HepG2 (cell line): Measurements from ENCODE around the gene TRIM31. TPM values are rescaled to one million over a fixed set of nuclear protein-coding genes. Genes with fewer than 3 reads are reported as not detected.

ENCODE experiments used
- ESRRA ChIP-seq: sonication (generic); formaldehyde crosslinking; IDR thresholded peaks from 2 replicates; pipeline ENCODE4 v1.5.1; 2020; ENCODE audit warnings: mild to moderate bottlenecking, low read depth, missing genetic modification reagents
- HDAC6 ChIP-seq: fragments of 200-600 bp; sonication (generic); IDR thresholded peaks from 2 replicates; pipeline ENCODE4 v1.7.0; 2017; ENCODE audit warnings: mild to moderate bottlenecking, antibody characterized with exemption, low read length, low read depth
- NFATC3 ChIP-seq: sonication (generic); formaldehyde crosslinking; IDR thresholded peaks from 2 replicates; pipeline ENCODE4 v1.5.1; 2020; ENCODE audit warnings: mild to moderate bottlenecking, missing genetic modification reagents
- PHF20 ChIP-seq: sonication (generic); formaldehyde crosslinking; IDR thresholded peaks from 2 replicates; pipeline ENCODE4 v1.5.0; 2020; ENCODE audit warnings: mild to moderate bottlenecking, missing genetic modification reagents
- SMAD9 ChIP-seq: sonication (generic); formaldehyde crosslinking; IDR thresholded peaks from 2 replicates; pipeline ENCODE4 v1.5.1; 2020; ENCODE audit warnings: mild to moderate bottlenecking, missing genetic modification reagents
- TBX2 ChIP-seq: sonication (generic); formaldehyde crosslinking; IDR thresholded peaks from 2 replicates; pipeline ENCODE4 v1.5.0; 2020; ENCODE audit warnings: missing genetic modification reagents, mild to moderate bottlenecking, borderline replicate concordance
- ZC3H13 ChIP-seq: sonication (generic); formaldehyde crosslinking; IDR thresholded peaks from 2 replicates; pipeline ENCODE4 v1.8.1; 2023; ENCODE audit warnings: mild to moderate bottlenecking, missing genetic modification reagents, moderate library complexity
- ZNF20 ChIP-seq: sonication (generic); formaldehyde crosslinking; IDR thresholded peaks from 2 replicates; pipeline ENCODE4 v1.4.0; 2020; ENCODE audit warnings: mild to moderate bottlenecking, moderate library complexity, missing genetic modification reagents
- ZNF24 ChIP-seq: fragments of 450-650 bp; IDR thresholded peaks from 2 replicates; pipeline ENCODE4 v1.6.1; 2017; ENCODE audit warnings: antibody characterized with exemption, mild to moderate bottlenecking
- ZNF451 ChIP-seq: sonication (generic); formaldehyde crosslinking; IDR thresholded peaks from 2 replicates; pipeline ENCODE4 v1.5.0; 2020; ENCODE audit warnings: mild to moderate bottlenecking, missing genetic modification reagents
- polyA plus RNA-seq, 8 experiments: library from polyadenylated mRNA; depleted of rRNA in 3 of 8; stranded (reverse) in 7 of 8; unstranded in 1 of 8; fragments of >200 nt; fragmentation: Illumina TruSeq in 4 of 8; extraction: Trizol in 4 of 8; gene quantifications; 2 replicates each; pipeline versions ENCODE4 v1.2.1 to v1.2.3, GENCODE V29; 2011 to 2016; ENCODE audit warnings: low read depth in 4 of 8, missing spikeins in 1 of 8, mixed read lengths in 1 of 8; ENCODE audit not compliant: insufficient read depth in 1 of 8
- total RNA-seq, 5 experiments: library from RNA; depleted of rRNA; stranded (reverse); fragments of >200 nt; fragmentation: Illumina TruSeq; extraction: Trizol; gene quantifications; 2 replicates each; pipeline ENCODE4 v1.2.3, GENCODE V29; 2016; ENCODE audit warnings: low read depth in 1 of 5
- TF ChIP-seq, protein P1 (sequence below): sonication (generic); formaldehyde crosslinking; conservative IDR thresholded peaks from 2 replicates; pipeline ENCODE4 v1.4.0; 2020; ENCODE audit warnings: mild to moderate bottlenecking, missing genetic modification reagents, moderate library complexity
- TF ChIP-seq, protein P2 (sequence below): sonication (generic); formaldehyde crosslinking; IDR thresholded peaks from 2 replicates; pipeline ENCODE4 v1.8.1; 2023; ENCODE audit warnings: mild to moderate bottlenecking, moderate library complexity, missing genetic modification reagents
- TF ChIP-seq, protein P3 (sequence below): sonication (generic); formaldehyde crosslinking; IDR thresholded peaks from 2 replicates; pipeline ENCODE4 v1.4.0; 2020; ENCODE audit warnings: mild to moderate bottlenecking, missing genetic modification reagents
- TF ChIP-seq, protein P4 (sequence below): sonication (generic); formaldehyde crosslinking; IDR thresholded peaks from 2 replicates; pipeline ENCODE4 v1.5.0; 2020; ENCODE audit warnings: mild to moderate bottlenecking, missing genetic modification reagents
- TF ChIP-seq, protein P5 (sequence below): fragments of 450-650 bp; IDR thresholded peaks from 2 replicates; pipeline ENCODE4 v1.6.1; 2016
- TF ChIP-seq, protein P6 (sequence below): sonication (generic); formaldehyde crosslinking; IDR thresholded peaks from 2 replicates; pipeline ENCODE4 v1.4.0; 2020; ENCODE audit warnings: mild to moderate bottlenecking, missing genetic modification reagents
- TF ChIP-seq, protein P7 (sequence below): sonication (generic); formaldehyde crosslinking; IDR thresholded peaks from 2 replicates; pipeline ENCODE4 v1.4.0; 2020; ENCODE audit warnings: low read depth, mild to moderate bottlenecking, missing genetic modification reagents

TRIM31 gene
- total and polyA plus RNA-seq, 2 of the 13 experiments (the other 11 are each of a cell fraction or from before 2014, with no cell fraction given): 0.13 to 0.51 TPM

DNA sequence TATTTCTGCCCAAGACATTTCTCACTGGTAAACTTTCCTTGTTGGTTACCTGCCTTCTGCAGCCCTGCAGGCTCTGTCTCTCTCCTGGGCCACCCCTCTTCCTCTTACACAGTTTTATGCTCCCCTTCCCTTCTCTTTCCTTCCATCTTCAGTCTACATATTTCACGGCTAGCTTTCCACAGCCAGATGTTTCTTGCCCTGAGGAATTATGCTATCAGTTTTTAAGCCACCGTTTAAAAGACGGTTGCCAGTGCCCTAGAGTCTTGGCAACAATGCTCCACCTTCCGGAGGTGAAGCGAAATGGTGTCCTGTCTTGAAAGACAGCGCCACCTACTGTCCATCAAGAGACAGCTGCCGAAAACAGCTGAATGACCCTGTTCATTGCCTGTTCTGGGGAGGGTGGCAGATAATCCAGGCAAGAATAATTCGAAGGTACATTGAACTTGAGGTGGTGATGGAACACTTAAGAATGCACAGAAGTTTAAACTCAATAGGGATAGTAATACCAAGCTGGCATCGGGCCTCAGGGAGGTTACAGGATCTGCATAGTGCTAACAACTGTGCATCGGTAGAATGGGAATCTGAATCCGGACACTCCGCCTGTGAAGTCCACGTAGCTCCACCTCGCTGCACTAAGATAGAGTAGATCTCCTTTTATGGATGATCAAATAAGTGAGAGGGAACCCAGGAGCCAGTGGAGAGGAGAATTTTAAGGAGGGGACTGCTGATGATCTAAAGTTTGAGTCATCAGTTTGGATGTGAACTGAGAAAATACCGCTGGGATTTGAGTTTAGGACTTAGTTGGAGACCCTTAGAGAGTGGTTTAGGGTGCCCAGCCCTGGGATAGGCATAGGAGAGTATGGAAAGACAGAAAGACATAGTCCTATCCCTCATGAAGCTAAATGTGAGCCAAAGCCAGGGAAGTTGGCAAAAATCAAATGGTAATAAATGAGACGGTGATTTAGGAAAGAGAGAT, 18.3 kb upstream of the TRIM31 start (continued):
- TF ChIP-seq, protein P1, sequence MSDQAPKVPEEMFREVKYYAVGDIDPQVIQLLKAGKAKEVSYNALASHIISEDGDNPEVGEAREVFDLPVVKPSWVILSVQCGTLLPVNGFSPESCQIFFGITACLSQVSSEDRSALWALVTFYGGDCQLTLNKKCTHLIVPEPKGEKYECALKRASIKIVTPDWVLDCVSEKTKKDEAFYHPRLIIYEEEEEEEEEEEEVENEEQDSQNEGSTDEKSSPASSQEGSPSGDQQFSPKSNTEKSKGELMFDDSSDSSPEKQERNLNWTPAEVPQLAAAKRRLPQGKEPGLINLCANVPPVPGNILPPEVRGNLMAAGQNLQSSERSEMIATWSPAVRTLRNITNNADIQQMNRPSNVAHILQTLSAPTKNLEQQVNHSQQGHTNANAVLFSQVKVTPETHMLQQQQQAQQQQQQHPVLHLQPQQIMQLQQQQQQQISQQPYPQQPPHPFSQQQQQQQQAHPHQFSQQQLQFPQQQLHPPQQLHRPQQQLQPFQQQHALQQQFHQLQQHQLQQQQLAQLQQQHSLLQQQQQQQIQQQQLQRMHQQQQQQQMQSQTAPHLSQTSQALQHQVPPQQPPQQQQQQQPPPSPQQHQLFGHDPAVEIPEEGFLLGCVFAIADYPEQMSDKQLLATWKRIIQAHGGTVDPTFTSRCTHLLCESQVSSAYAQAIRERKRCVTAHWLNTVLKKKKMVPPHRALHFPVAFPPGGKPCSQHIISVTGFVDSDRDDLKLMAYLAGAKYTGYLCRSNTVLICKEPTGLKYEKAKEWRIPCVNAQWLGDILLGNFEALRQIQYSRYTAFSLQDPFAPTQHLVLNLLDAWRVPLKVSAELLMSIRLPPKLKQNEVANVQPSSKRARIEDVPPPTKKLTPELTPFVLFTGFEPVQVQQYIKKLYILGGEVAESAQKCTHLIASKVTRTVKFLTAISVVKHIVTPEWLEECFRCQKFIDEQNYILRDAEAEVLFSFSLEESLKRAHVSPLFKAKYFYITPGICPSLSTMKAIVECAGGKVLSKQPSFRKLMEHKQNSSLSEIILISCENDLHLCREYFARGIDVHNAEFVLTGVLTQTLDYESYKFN: no peak
- TF ChIP-seq, protein P2, sequence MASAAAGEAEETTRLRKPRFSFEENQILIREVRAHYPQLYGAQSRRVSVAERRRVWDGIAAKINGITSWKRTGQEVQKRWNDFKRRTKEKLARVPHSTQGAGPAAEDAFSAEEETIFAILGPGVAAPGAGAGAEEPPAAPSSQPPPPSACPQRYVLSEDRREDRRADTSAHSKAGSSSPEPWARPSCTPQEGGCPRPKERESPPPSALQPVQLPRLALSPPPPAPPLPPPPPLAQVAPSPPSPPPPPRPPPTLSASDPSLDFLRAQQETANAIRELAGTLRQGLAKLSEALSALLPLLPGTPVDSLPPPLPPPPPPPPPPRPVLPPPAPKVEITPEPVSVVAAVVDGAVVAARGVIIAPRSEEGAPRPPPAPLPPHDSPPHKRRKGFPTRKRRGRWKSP (CRISPR knock-in tag): no peak
- TF ChIP-seq ZNF24: 0 out of 2 replicates have a peak, but pooled peaks have one; percentile 27
- TF ChIP-seq PHF20: no peak
- TF ChIP-seq HDAC6: no peak
- no peak for TF ChIP-seq ZNF20 (CRISPR knock-in tag)
- TF ChIP-seq, protein P3, sequence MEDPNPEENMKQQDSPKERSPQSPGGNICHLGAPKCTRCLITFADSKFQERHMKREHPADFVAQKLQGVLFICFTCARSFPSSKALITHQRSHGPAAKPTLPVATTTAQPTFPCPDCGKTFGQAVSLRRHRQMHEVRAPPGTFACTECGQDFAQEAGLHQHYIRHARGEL (CRISPR knock-in tag): no peak
- no peak for TF ChIP-seq ZC3H13 (CRISPR knock-in tag)
- TF ChIP-seq, protein P4, sequence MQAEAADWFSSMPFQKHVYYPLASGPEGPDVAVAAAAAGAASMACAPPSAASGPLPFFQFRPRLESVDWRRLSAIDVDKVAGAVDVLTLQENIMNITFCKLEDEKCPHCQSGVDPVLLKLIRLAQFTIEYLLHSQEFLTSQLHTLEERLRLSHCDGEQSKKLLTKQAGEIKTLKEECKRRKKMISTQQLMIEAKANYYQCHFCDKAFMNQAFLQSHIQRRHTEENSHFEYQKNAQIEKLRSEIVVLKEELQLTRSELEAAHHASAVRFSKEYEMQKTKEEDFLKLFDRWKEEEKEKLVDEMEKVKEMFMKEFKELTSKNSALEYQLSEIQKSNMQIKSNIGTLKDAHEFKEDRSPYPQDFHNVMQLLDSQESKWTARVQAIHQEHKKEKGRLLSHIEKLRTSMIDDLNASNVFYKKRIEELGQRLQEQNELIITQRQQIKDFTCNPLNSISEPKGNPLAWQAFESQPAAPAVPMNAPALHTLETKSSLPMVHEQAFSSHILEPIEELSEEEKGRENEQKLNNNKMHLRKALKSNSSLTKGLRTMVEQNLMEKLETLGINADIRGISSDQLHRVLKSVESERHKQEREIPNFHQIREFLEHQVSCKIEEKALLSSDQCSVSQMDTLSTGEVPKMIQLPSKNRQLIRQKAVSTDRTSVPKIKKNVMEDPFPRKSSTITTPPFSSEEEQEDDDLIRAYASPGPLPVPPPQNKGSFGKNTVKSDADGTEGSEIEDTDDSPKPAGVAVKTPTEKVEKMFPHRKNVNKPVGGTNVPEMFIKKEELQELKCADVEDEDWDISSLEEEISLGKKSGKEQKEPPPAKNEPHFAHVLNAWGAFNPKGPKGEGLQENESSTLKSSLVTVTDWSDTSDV (CRISPR knock-in tag): no peak
- no peak for TF ChIP-seq ZNF451 (CRISPR knock-in tag)
- no peak for TF ChIP-seq SMAD9 (CRISPR knock-in tag)
- 0 out of 2 replicates have a peak, but pooled peaks have one; percentile 22 for TF ChIP-seq TBX2
- TF ChIP-seq, protein P5, sequence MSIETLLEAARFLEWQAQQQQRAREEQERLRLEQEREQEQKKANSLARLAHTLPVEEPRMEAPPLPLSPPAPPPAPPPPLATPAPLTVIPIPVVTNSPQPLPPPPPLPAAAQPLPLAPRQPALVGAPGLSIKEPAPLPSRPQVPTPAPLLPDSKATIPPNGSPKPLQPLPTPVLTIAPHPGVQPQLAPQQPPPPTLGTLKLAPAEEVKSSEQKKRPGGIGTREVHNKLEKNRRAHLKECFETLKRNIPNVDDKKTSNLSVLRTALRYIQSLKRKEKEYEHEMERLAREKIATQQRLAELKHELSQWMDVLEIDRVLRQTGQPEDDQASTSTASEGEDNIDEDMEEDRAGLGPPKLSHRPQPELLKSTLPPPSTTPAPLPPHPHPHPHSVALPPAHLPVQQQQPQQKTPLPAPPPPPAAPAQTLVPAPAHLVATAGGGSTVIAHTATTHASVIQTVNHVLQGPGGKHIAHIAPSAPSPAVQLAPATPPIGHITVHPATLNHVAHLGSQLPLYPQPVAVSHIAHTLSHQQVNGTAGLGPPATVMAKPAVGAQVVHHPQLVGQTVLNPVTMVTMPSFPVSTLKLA: no peak
- TF ChIP-seq, protein P6, sequence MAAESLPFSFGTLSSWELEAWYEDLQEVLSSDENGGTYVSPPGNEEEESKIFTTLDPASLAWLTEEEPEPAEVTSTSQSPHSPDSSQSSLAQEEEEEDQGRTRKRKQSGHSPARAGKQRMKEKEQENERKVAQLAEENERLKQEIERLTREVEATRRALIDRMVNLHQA (CRISPR knock-in tag): no peak
- no peak for TF ChIP-seq ESRRA (CRISPR knock-in tag)
- no peak for TF ChIP-seq NFATC3 (CRISPR knock-in tag)
- TF ChIP-seq, protein P7, sequence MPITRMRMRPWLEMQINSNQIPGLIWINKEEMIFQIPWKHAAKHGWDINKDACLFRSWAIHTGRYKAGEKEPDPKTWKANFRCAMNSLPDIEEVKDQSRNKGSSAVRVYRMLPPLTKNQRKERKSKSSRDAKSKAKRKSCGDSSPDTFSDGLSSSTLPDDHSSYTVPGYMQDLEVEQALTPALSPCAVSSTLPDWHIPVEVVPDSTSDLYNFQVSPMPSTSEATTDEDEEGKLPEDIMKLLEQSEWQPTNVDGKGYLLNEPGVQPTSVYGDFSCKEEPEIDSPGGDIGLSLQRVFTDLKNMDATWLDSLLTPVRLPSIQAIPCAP (CRISPR knock-in tag): no peak
